ENCODE results near the gene CARM1. TPM values are rescaled to one million over a fixed set of nuclear protein-coding genes. Genes with fewer than 3 reads are reported as not detected.

Gene CARM1
- total and polyA plus RNA-seq, 2 donors from 2014 or later: 21.9 to 41.2 TPM

DNA sequence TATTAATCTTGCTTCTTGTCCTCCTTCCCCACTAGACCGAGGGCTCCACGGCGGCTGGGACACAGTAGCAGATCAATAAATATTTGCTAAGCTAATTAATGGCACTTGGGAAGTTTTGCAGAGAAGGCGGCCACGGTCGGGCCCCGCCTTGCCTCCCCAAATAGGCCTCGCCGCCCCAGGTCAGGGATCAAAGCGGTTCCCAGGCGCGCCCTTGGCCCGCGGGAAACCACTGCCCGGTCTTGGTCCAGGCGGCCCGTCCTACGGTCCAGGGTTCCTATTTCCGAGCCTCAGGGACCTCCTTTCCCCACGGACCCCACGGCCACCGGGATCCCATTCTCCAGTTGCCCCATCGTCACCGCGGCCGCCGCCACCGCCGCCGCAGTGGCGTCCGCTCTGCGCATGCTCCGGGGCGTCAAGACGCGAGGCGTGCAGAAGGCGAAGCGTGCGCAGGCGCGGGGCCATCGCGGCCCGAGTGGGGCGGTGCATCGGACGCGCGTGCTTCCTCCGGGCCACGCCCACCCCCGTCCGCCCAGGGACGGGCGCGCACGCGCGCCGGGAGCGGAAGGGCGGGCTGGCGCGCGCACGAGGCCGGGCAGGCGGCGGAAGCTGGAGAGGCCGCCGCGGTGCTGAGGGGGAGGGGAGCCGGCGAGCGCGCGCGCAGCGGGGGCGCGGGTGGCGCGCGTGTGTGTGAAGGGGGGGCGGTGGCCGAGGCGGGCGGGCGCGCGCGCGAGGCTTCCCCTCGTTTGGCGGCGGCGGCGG lies 89.1 kb downstream of the CARM1 start, which contains the start of gene SMARCA4:
SMARCA4 (plus strand) TSS at position 717 of the 759 bp plus-strand sequence. CDS start 23,122 bp downstream, outside the sequence.
- Histone ChIP-seq H3K4me1 (ENCODE audit: control insufficient read depth in 2 of 3, insufficient read depth in 2 of 3, low read depth in 1 of 3, low read length in 3 of 3) (peaks cover 0 to 9% (median 3%) of the 10 kb centered on the region in 3 donors), H3K36me3 (ENCODE audit: control insufficient read depth in 2 of 3, insufficient read depth in 3 of 3, low read length in 3 of 3) (peaks cover 0 to 3% (median 0%) of the 10 kb centered on the region in 3 donors), H3K4me3 (ENCODE audit: low read length in 3 of 3) (peak within 1 kb of the TSS; percentile 88 to 94 (median 89)), H3K9ac (ENCODE audit: low read length in 3 of 3) (peak within 1 kb of the TSS; percentile 82 to 93 (median 91)), H3K27me3 (ENCODE audit: control insufficient read depth, insufficient read depth, low read length) (no peaks in the 10 kb centered on the region), H3K9me3 (ENCODE audit: control insufficient read depth in 2 of 3, insufficient read depth in 1 of 3, low read length in 3 of 3) (no peaks in the 10 kb centered on the region), H3K27ac (ENCODE audit: low read depth in 2 of 2, low read length in 2 of 2) (peak within 1 kb of the TSS; percentile 94)
- DNase-seq (peak; percentile 97 to 99 (median 99)), FAIRE-seq (no peak)
- TF ChIP-seq, protein P1, sequence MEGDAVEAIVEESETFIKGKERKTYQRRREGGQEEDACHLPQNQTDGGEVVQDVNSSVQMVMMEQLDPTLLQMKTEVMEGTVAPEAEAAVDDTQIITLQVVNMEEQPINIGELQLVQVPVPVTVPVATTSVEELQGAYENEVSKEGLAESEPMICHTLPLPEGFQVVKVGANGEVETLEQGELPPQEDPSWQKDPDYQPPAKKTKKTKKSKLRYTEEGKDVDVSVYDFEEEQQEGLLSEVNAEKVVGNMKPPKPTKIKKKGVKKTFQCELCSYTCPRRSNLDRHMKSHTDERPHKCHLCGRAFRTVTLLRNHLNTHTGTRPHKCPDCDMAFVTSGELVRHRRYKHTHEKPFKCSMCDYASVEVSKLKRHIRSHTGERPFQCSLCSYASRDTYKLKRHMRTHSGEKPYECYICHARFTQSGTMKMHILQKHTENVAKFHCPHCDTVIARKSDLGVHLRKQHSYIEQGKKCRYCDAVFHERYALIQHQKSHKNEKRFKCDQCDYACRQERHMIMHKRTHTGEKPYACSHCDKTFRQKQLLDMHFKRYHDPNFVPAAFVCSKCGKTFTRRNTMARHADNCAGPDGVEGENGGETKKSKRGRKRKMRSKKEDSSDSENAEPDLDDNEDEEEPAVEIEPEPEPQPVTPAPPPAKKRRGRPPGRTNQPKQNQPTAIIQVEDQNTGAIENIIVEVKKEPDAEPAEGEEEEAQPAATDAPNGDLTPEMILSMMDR (IDR thresholded peaks at IDR 0.05; ENCODE audit: borderline replicate concordance, extremely low read depth, insufficient read depth): no peak
- intact Hi-C loops (cut with DNase I): no loop called here

DNA sequence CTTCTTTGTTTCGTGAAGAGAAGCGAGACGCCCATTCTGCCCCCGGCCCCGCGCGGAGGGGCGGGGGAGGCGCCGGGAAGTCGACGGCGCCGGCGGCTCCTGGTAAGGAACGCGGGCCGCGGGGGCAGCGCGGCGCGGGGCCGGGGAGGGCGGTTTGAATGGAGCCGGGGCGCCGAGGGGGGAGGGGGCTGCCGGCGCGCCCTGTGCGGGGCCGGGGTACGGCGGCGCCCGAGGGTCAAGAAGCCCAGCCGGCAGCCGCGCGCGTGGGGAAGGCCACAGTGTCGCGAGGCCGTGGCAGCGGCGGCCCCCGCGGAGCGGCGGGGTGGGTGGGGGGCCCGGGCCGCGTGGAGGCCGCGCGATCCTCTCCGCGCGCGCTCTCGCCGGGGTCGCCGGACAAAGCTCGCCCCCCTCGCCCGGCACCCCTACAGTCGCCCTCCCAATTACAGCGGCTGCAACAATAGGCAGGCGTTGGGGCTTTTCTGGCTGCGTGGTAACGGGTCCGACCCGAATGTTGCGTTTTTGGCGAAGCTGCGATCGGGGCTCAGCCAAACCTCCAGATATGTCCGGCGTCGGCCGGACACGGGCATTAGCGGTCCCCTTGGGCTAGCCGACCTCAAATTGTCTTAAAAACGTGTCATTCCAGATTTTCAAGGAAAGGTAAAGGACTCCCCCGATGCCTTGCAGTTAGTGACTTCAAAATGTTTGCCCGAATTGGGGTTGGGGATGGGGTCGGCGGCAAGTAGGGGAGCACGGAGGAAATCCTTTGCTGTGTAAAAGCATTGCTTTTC lies 89.9 kb downstream of the CARM1 start:
- peaks cover 0 to 3% (median 0%) of the 10 kb centered on the region in 3 donors for H3K36me3 ChIP-seq (ENCODE audit: control insufficient read depth in 2 of 3, insufficient read depth in 3 of 3, low read length in 3 of 3)
- H3K27ac ChIP-seq (ENCODE audit: low read depth in 2 of 2, low read length in 2 of 2): peak overlapping the region; percentile 71 to 83
- intact Hi-C loops (cut with DNase I): no loop called here
- TF ChIP-seq, protein P1 (IDR thresholded peaks at IDR 0.05; ENCODE audit: borderline replicate concordance, extremely low read depth, insufficient read depth): no peak
- DNase-seq (peak; percentile 51 to 82 (median 61)), FAIRE-seq (no peak)
- H3K4me1 ChIP-seq (ENCODE audit: control insufficient read depth in 2 of 3, insufficient read depth in 2 of 3, low read depth in 1 of 3, low read length in 3 of 3): peaks cover 0 to 10% (median 3%) of the 10 kb centered on the region in 3 donors
- no peaks in the 10 kb centered on the region for H3K27me3 ChIP-seq (ENCODE audit: control insufficient read depth, insufficient read depth, low read length)
- H3K4me3 ChIP-seq (ENCODE audit: low read length in 3 of 3): peak overlapping the region; percentile 88 to 94 (median 89)
- peak overlapping the region; percentile 76 to 93 (median 82) for H3K9ac ChIP-seq (ENCODE audit: low read length in 3 of 3)
- no peaks in the 10 kb centered on the region for H3K9me3 ChIP-seq (ENCODE audit: control insufficient read depth in 2 of 3, insufficient read depth in 1 of 3, low read length in 3 of 3)

DNA sequence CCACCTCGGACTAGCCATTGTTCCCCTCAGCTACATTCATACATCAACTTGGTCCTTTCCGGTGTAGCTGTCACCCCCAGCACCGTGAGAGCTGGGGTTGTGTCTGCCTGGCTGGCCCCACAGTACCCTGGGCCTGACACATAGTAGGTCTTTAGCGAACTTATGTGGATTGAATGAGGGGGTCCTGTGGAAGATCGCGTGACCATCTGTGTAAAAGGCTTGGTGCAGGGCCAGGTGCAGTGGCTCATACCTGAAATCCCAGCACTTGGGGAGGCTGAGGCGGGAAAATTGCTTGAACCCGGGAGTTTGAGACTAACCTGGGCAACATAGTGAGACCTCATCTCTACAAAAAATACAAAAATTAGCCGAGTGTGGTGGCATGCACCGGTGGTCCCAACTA lies 91.5 kb downstream of the CARM1 start:
- FAIRE-seq (no peak), DNase-seq (no peak)
- intact Hi-C loops (cut with DNase I): no loop called here
- Histone ChIP-seq H3K27me3 (ENCODE audit: control insufficient read depth, insufficient read depth, low read length) (no peaks in the 10 kb centered on the region), H3K4me1 (ENCODE audit: control insufficient read depth in 2 of 3, insufficient read depth in 2 of 3, low read depth in 1 of 3, low read length in 3 of 3) (peaks cover 0 to 15% (median 3%) of the 10 kb centered on the region in 3 donors), H3K9ac (ENCODE audit: low read length in 3 of 3) (no peak overlapping the region), H3K9me3 (ENCODE audit: control insufficient read depth in 2 of 3, insufficient read depth in 1 of 3, low read length in 3 of 3) (no peaks in the 10 kb centered on the region), H3K4me3 (ENCODE audit: low read length in 3 of 3) (no peak overlapping the region), H3K36me3 (ENCODE audit: control insufficient read depth in 2 of 3, insufficient read depth in 3 of 3, low read length in 3 of 3) (peaks cover 0 to 3% (median 0%) of the 10 kb centered on the region in 3 donors), H3K27ac (ENCODE audit: low read depth in 2 of 2, low read length in 2 of 2) (no peak overlapping the region)
- TF ChIP-seq, protein P1 (IDR thresholded peaks at IDR 0.05; ENCODE audit: borderline replicate concordance, extremely low read depth, insufficient read depth): no peak
